Suppressor macrophage treated with lipopolysaccharide for 1 hour (primary cell): Measurements from ENCODE around the gene GULP1.
A peak's percentile ranks its signal among the peaks of the same experiment; 100 is the strongest.

Experiments
- DNase-seq, 3 donors: peaks; one replicate each; pipeline ENCODE4 v3.0.0-alpha.2; 2020 to 2022

GULP1 gene

GRCh38 chr2:188293601-188294351 lies 2.1 kb downstream of the GULP1 start:
- DNase-seq = no peak

GRCh38 chr2:188294352-188294926 lies 2.8 kb downstream of the GULP1 start:
- peak in 1 of 3 donors; percentile 16 for DNase-seq

GRCh38 chr2:188295067-188295685 lies 3.5 kb downstream of the GULP1 start:
- DNase-seq = peak in 1 of 3 donors; percentile 7

- DNase-seq = no peak
These were observed 6.3 kb downstream of the GULP1 start for GRCh38 chr2:188297978-188298377.

GRCh38 chr2:188298937-188299371 lies 7.3 kb downstream of the GULP1 start:
- DNase-seq = peak in 1 of 3 donors; percentile 1

GRCh38 chr2:188303363-188304031 lies 11.8 kb downstream of the GULP1 start:
- DNase-seq = no peak

- no peak for DNase-seq
These were observed 13.6 kb downstream of the GULP1 start for GRCh38 chr2:188305271-188305670.

- no peak for DNase-seq
These were observed 14.6 kb downstream of the GULP1 start for GRCh38 chr2:188306271-188306670.

GRCh38 chr2:188307850-188308283 lies 16.2 kb downstream of the GULP1 start:
- DNase-seq = no peak

GRCh38 chr2:188308483-188308882 lies 16.8 kb downstream of the GULP1 start:
- no peak for DNase-seq

GRCh38 chr2:188309364-188309763 lies 17.7 kb downstream of the GULP1 start:
- no peak for DNase-seq

- DNase-seq = no peak
These were observed 22.8 kb downstream of the GULP1 start for GRCh38 chr2:188314314-188315054.

- DNase-seq = no peak
These were observed 24.1 kb downstream of the GULP1 start for GRCh38 chr2:188315750-188316149.

GRCh38 chr2:188316342-188316741 lies 24.7 kb downstream of the GULP1 start:
- no peak for DNase-seq

GRCh38 chr2:188316791-188317423 lies 25.2 kb downstream of the GULP1 start:
- DNase-seq = no peak

- no peak for DNase-seq
These were observed 26.6 kb downstream of the GULP1 start for GRCh38 chr2:188318161-188318749.

GRCh38 chr2:188319838-188320237 lies 28.2 kb downstream of the GULP1 start:
- DNase-seq = no peak

GRCh38 chr2:188320861-188321260 lies 29.2 kb downstream of the GULP1 start:
- no peak for DNase-seq

GRCh38 chr2:188322569-188323551 lies 31.2 kb downstream of the GULP1 start:
- DNase-seq = no peak

GRCh38 chr2:188324067-188324466 lies 32.4 kb downstream of the GULP1 start:
- DNase-seq = no peak

GRCh38 chr2:188326290-188326668 lies 34.6 kb downstream of the GULP1 start:
- no peak for DNase-seq
